HEK293 (cell line): ENCODE data around the gene DCLK1.

ENCODE experiments used
- CTCF ChIA-PET: fragments of 350-600 bp; formaldehyde crosslinking; extraction: SDS; loops from one replicate; lab custom pipeline; 2021; ENCODE audit warnings: antibody characterized with exemption; lab: Yijun Ruan, JAX
- POLR2A ChIA-PET: fragments of 300-600 bp; formaldehyde crosslinking; extraction: SDS; loops from one replicate; lab custom pipeline; 2020; ENCODE audit warnings: antibody characterized with exemption, inconsistent platforms; lab: Yijun Ruan, JAX
- H3K27ac ChIP-seq: fragments of 200-500 bp; sonication (Bioruptor generic); 2 replicates; pipeline ENCODE4 v1.5.1; 2014; ENCODE audit warnings: low read depth, low read length, control low read depth, inconsistent platforms; ENCODE audit errors: extremely low read depth
- H3K36me3 ChIP-seq, 2 experiments: fragments of 200-500 bp in 1 of 2; sonication (Bioruptor generic) in 1 of 2; 1 replicate in 1 of 2; 2 replicates in 1 of 2; pipeline ENCODE4 v1.5.1; 2014 to 2017; ENCODE audit warnings: inconsistent platforms in 2 of 2, low read length in 2 of 2; ENCODE audit not compliant: control insufficient read depth in 2 of 2, insufficient read depth in 1 of 2
- H3K4me1 ChIP-seq: fragments of 200-500 bp; sonication (Bioruptor generic); 2 replicates; pipeline ENCODE4 v1.5.1; 2014; ENCODE audit warnings: mild to moderate bottlenecking, low read length, inconsistent platforms; ENCODE audit not compliant: control insufficient read depth, insufficient read depth
- H3K4me3 ChIP-seq: 2 replicates; pipeline ENCODE4 v1.5.1; 2011; ENCODE audit warnings: low read depth, mild to moderate bottlenecking, control low read depth, low read length, moderate library complexity
- H3K9me3 ChIP-seq: fragments of 200-500 bp; sonication (Bioruptor generic); 2 replicates; pipeline ENCODE4 v1.5.1; 2014; ENCODE audit warnings: low read depth, low read length, inconsistent platforms; ENCODE audit not compliant: control insufficient read depth, insufficient read depth
- GLIS2 ChIP-seq: fragments of 450-650 bp; formaldehyde crosslinking; IDR thresholded peaks from 2 replicates; pipeline ENCODE4 v1.5.1; 2016; ENCODE audit warnings: missing biosample characterization, missing genetic modification characterization
- HOXA7 ChIP-seq: sonication (generic); formaldehyde crosslinking; IDR thresholded peaks from 2 replicates; pipeline ENCODE4 v1.8.1; 2022; ENCODE audit warnings: missing genetic modification reagents, borderline replicate concordance
- KLF7 ChIP-seq: fragments of 450-650 bp; formaldehyde crosslinking; IDR thresholded peaks from 2 replicates; pipeline ENCODE4 v1.5.1; 2016; ENCODE audit warnings: missing biosample characterization, missing genetic modification characterization, borderline replicate concordance
- SCRT1 ChIP-seq: fragments of 450-650 bp; formaldehyde crosslinking; IDR thresholded peaks from 2 replicates; pipeline ENCODE4 v1.5.1; 2016; ENCODE audit warnings: missing biosample characterization, missing genetic modification characterization, borderline replicate concordance
- SP7 ChIP-seq: fragments of 450-650 bp; formaldehyde crosslinking; IDR thresholded peaks from 2 replicates; pipeline ENCODE4 v1.5.1; 2016; ENCODE audit warnings: missing biosample characterization, missing genetic modification characterization
- ZNF132 ChIP-seq: fragments of 450-650 bp; formaldehyde crosslinking; IDR thresholded peaks from 2 replicates; pipeline ENCODE4 v1.5.1; 2017; ENCODE audit warnings: missing biosample characterization, missing genetic modification characterization, borderline replicate concordance
- ZNF140 ChIP-seq: fragments of 450-650 bp; formaldehyde crosslinking; IDR thresholded peaks from 2 replicates; pipeline ENCODE4 v1.5.1; 2016; ENCODE audit warnings: missing biosample characterization, missing genetic modification characterization
- ZNF24 ChIP-seq: fragments of 450-650 bp; formaldehyde crosslinking; IDR thresholded peaks from 2 replicates; pipeline ENCODE4 v1.5.1; 2016; ENCODE audit warnings: missing biosample characterization, missing genetic modification characterization
- ZNF510 ChIP-seq: fragments of 450-650 bp; formaldehyde crosslinking; IDR thresholded peaks from 2 replicates; pipeline ENCODE4 v1.5.1; 2018; ENCODE audit warnings: mild to moderate bottlenecking, missing genetic modification characterization, missing biosample characterization; ENCODE audit not compliant: insufficient replicate concordance
- ZNF544 ChIP-seq: fragments of 450-650 bp; formaldehyde crosslinking; IDR thresholded peaks from 2 replicates; pipeline ENCODE4 v1.5.0; 2017; ENCODE audit warnings: missing biosample characterization, missing genetic modification characterization
- ZNF555 ChIP-seq: fragments of 450-650 bp; formaldehyde crosslinking; conservative IDR thresholded peaks from 2 replicates; pipeline ENCODE4 v1.5.1; 2017; ENCODE audit warnings: missing biosample characterization, mild to moderate bottlenecking, missing genetic modification characterization, inconsistent platforms
- ZNF791 ChIP-seq: fragments of 450-650 bp; formaldehyde crosslinking; IDR thresholded peaks from 2 replicates; pipeline ENCODE4 v1.5.1; 2016; ENCODE audit warnings: missing biosample characterization, missing genetic modification characterization
- TF ChIP-seq, protein P1 (sequence below): fragments of 450-650 bp; formaldehyde crosslinking; IDR thresholded peaks from 2 replicates; pipeline ENCODE4 v1.5.1; 2016; ENCODE audit warnings: missing biosample characterization, missing genetic modification characterization, low read depth
- TF ChIP-seq, protein P2 (sequence below): fragments of 450-650 bp; formaldehyde crosslinking; IDR thresholded peaks from 2 replicates; pipeline ENCODE4 v1.5.1; 2016; ENCODE audit warnings: missing biosample characterization, missing genetic modification characterization, borderline replicate concordance
- TF ChIP-seq, protein P3 (sequence below): fragments of 450-650 bp; formaldehyde crosslinking; IDR thresholded peaks from 2 replicates; pipeline ENCODE4 v1.5.1; 2016; ENCODE audit warnings: missing biosample characterization, missing genetic modification characterization
- TF ChIP-seq, protein P4 (sequence below): fragments of 450-650 bp; formaldehyde crosslinking; IDR thresholded peaks from 2 replicates; pipeline ENCODE4 v1.5.1; 2016; ENCODE audit warnings: missing biosample characterization, missing genetic modification characterization

DCLK1 gene

DNA sequence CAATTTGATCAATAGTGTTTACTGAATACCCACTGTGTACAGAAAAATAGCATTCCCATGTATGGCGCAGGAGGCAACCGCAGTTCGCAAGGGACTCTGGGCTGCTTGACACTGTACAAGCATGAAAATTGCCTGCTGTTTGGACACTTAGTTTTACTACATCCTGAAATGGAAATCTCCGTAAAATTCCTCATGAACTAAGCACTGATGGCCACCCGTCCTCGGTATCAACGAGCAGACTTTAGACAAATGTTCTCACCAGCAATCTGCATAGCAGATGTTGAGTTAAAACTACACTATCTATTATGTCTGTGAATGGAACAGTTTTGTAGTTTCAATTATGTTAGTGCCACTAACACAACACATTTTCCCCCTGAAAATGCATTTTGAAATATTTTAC lies 294.7 kb downstream of the DCLK1 start:
- Histone ChIP-seq H3K9me3 (no peaks in the 10 kb centered on the region), H3K27ac (no peak overlapping the region), H3K4me1 (no peaks in the 10 kb centered on the region), H3K36me3 (no peaks in the 10 kb centered on the region), H3K4me3 (no peak overlapping the region)
- no peak for TF ChIP-seq ZNF140 (tag by site-specific recombination)
- TF ChIP-seq ZNF510 (tag by site-specific recombination), result no peak
- TF ChIP-seq SP7 (tag by site-specific recombination), result no peak
- TF ChIP-seq, protein P1, sequence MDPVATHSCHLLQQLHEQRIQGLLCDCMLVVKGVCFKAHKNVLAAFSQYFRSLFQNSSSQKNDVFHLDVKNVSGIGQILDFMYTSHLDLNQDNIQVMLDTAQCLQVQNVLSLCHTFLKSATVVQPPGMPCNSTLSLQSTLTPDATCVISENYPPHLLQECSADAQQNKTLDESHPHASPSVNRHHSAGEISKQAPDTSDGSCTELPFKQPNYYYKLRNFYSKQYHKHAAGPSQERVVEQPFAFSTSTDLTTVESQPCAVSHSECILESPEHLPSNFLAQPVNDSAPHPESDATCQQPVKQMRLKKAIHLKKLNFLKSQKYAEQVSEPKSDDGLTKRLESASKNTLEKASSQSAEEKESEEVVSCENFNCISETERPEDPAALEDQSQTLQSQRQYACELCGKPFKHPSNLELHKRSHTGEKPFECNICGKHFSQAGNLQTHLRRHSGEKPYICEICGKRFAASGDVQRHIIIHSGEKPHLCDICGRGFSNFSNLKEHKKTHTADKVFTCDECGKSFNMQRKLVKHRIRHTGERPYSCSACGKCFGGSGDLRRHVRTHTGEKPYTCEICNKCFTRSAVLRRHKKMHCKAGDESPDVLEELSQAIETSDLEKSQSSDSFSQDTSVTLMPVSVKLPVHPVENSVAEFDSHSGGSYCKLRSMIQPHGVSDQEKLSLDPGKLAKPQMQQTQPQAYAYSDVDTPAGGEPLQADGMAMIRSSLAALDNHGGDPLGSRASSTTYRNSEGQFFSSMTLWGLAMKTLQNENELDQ (tag by site-specific recombination), result no peak
- TF ChIP-seq, protein P2, sequence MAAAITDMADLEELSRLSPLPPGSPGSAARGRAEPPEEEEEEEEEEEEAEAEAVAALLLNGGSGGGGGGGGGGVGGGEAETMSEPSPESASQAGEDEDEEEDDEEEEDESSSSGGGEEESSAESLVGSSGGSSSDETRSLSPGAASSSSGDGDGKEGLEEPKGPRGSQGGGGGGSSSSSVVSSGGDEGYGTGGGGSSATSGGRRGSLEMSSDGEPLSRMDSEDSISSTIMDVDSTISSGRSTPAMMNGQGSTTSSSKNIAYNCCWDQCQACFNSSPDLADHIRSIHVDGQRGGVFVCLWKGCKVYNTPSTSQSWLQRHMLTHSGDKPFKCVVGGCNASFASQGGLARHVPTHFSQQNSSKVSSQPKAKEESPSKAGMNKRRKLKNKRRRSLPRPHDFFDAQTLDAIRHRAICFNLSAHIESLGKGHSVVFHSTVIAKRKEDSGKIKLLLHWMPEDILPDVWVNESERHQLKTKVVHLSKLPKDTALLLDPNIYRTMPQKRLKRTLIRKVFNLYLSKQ (tag by site-specific recombination), result no peak
- TF ChIP-seq, protein P3, sequence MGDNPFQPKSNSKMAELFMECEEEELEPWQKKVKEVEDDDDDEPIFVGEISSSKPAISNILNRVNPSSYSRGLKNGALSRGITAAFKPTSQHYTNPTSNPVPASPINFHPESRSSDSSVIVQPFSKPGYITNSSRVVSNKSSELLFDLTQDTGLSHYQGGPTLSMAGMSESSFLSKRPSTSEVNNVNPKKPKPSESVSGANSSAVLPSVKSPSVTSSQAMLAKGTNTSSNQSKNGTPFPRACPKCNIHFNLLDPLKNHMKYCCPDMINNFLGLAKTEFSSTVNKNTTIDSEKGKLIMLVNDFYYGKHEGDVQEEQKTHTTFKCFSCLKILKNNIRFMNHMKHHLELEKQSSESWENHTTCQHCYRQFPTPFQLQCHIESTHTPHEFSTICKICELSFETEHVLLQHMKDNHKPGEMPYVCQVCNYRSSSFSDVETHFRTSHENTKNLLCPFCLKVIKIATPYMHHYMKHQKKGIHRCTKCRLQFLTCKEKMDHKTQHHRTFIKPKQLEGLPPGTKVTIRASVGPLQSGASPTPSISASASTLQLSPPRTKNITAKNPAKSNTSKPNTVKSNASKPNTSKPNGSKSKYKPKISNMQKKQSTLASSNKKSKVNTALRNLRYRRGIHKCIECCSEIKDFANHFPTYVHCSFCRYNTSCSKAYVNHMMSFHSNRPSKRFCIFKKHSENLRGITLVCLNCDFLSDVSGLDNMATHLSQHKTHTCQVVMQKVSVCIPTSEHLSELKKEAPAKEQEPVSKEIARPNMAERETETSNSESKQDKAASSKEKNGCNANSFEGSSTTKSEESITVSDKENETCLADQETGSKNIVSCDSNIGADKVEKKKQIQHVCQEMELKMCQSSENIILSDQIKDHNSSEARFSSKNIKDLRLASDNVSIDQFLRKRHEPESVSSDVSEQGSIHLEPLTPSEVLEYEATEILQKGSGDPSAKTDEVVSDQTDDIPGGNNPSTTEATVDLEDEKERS, result no peak
- no peak for TF ChIP-seq ZNF132 (tag by site-specific recombination)
- no peak for TF ChIP-seq KLF7
- TF ChIP-seq ZNF24 (tag by site-specific recombination), result no peak
- no peak for TF ChIP-seq ZNF791 (tag by site-specific recombination)
- no peak for TF ChIP-seq SCRT1 (tag by site-specific recombination)
- no peak for TF ChIP-seq HOXA7 (CRISPR knock-in tag)
- ChIA-PET POLR2A (no interaction called here), CTCF (interaction anchor here (0.6 to 1.3 kb wide), 2 partner anchors 9 to 229 kb away, joined by 3 to 4 read pairs; no protein-coding TSS in a partner anchor)

DNA sequence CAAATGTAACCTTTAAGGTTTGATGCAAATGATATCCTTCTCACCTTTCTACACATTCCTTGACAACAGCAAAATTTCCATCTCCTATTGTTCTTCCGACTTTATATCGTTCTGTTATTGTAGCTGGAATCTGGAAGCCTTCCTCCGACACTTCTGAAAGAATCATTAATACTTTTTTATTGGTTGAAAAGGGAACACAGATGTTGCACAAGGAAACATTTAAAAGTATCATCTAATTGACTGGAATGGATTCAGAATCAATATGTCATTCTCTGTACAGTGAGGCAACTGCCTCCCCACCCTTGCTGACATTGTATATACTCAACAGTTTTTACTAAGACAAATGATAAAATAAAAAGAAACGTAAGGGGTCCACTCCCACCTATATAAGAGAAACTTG lies 295.2 kb downstream of the DCLK1 start:
- H3K9me3 ChIP-seq, result no peaks in the 10 kb centered on the region
- H3K4me1 ChIP-seq, result no peaks in the 10 kb centered on the region
- no peak overlapping the region for H3K4me3 ChIP-seq
- H3K36me3 ChIP-seq, result no peaks in the 10 kb centered on the region
- ChIA-PET CTCF (interaction anchor here (0.6 to 0.9 kb wide), 3 partner anchors 9 to 228 kb away, joined by 3 read pairs; no protein-coding TSS in a partner anchor), POLR2A (no interaction called here)
- no peak overlapping the region for H3K27ac ChIP-seq
- TF ChIP-seq, protein P4, sequence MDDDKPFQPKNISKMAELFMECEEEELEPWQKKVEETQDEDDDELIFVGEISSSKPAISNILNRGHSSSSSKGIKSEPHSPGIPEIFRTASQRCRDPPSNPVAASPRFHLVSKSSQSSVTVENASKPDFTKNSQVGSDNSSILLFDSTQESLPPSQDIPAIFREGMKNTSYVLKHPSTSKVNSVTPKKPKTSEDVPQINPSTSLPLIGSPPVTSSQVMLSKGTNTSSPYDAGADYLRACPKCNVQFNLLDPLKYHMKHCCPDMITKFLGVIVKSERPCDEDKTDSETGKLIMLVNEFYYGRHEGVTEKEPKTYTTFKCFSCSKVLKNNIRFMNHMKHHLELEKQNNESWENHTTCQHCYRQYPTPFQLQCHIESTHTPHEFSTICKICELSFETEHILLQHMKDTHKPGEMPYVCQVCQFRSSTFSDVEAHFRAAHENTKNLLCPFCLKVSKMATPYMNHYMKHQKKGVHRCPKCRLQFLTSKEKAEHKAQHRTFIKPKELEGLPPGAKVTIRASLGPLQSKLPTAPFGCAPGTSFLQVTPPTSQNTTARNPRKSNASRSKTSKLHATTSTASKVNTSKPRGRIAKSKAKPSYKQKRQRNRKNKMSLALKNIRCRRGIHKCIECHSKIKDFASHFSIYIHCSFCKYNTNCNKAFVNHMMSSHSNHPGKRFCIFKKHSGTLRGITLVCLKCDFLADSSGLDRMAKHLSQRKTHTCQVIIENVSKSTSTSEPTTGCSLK (tag by site-specific recombination), result no peak
- no peak for TF ChIP-seq ZNF544 (tag by site-specific recombination)
- TF ChIP-seq GLIS2 (tag by site-specific recombination), result no peak
- no peak for TF ChIP-seq ZNF555 (tag by site-specific recombination)
